Measurements from ENCODE around the gene PLA2G2C.

The PLA2G2C gene

GRCh38 chr1:20168564-20169491 is 17.5 kb downstream of the PLA2G2C start:
- DNase-seq = no peak
- no peak for TF ChIP-seq POLR2A (IDR thresholded peaks at IDR 0.05; ENCODE audit: low read length)
- TF ChIP-seq GATA1 (IDR thresholded peaks at IDR 0.05; ENCODE audit: low read depth, low read length) = no peak

- TF ChIP-seq POLR2A (IDR thresholded peaks at IDR 0.05; ENCODE audit: low read length) = no peak
- no peak for TF ChIP-seq GATA1 (IDR thresholded peaks at IDR 0.05; ENCODE audit: low read depth, low read length)
- no peak for DNase-seq
These were observed 19.2 kb downstream of the PLA2G2C start for GRCh38 chr1:20167126-20167525.

- TF ChIP-seq POLR2A (IDR thresholded peaks at IDR 0.05; ENCODE audit: low read length) = no peak
- TF ChIP-seq GATA1 (IDR thresholded peaks at IDR 0.05; ENCODE audit: low read depth, low read length) = no peak
- no peak for DNase-seq
These were observed 20.3 kb downstream of the PLA2G2C start for GRCh38 chr1:20166051-20166450.

GRCh38 chr1:20165522-20165951 is 20.8 kb downstream of the PLA2G2C start:
- TF ChIP-seq GATA1 (IDR thresholded peaks at IDR 0.05; ENCODE audit: low read depth, low read length) = no peak
- no peak for TF ChIP-seq POLR2A (IDR thresholded peaks at IDR 0.05; ENCODE audit: low read length)
- DNase-seq = peak; percentile 55 to 57

- no peak for DNase-seq
- TF ChIP-seq GATA1 (IDR thresholded peaks at IDR 0.05; ENCODE audit: low read depth, low read length) (no peak), POLR2A (IDR thresholded peaks at IDR 0.05; ENCODE audit: low read length) (no peak)
These were observed 21.6 kb downstream of the PLA2G2C start for GRCh38 chr1:20164694-20165202.

- no peak for TF ChIP-seq POLR2A (IDR thresholded peaks at IDR 0.05; ENCODE audit: low read length)
- no peak for TF ChIP-seq GATA1 (IDR thresholded peaks at IDR 0.05; ENCODE audit: low read depth, low read length)
- DNase-seq = peak; percentile 53 to 60
These were observed 26.3 kb downstream of the PLA2G2C start for GRCh38 chr1:20160034-20160433.

- no peak for DNase-seq
- TF ChIP-seq GATA1 (IDR thresholded peaks at IDR 0.05; ENCODE audit: low read depth, low read length) = no peak
- no peak for TF ChIP-seq POLR2A (IDR thresholded peaks at IDR 0.05; ENCODE audit: low read length)
These were observed 27.8 kb downstream of the PLA2G2C start for GRCh38 chr1:20158358-20159070.

GRCh38 chr1:20154301-20154831 is 32.0 kb downstream of the PLA2G2C start:
- no peak for TF ChIP-seq GATA1 (IDR thresholded peaks at IDR 0.05; ENCODE audit: low read depth, low read length)
- DNase-seq = no peak

GRCh38 chr1:20153000-20153418 is 33.3 kb downstream of the PLA2G2C start:
- no peak for DNase-seq
- TF ChIP-seq GATA1 (IDR thresholded peaks at IDR 0.05; ENCODE audit: low read depth, low read length) (no peak), POLR2A (IDR thresholded peaks at IDR 0.05; ENCODE audit: low read length) (no peak)

- no peak for DNase-seq
- no peak for TF ChIP-seq POLR2A (IDR thresholded peaks at IDR 0.05; ENCODE audit: low read length)
- no peak for TF ChIP-seq GATA1 (IDR thresholded peaks at IDR 0.05; ENCODE audit: low read depth, low read length)
These were observed 33.8 kb downstream of the PLA2G2C start for GRCh38 chr1:20152599-20152930.

- TF ChIP-seq GATA1 (IDR thresholded peaks at IDR 0.05; ENCODE audit: low read depth, low read length) (no peak), POLR2A (IDR thresholded peaks at IDR 0.05; ENCODE audit: low read length) (no peak)
- DNase-seq = peak; percentile 69 to 83
These were observed 34.3 kb downstream of the PLA2G2C start for GRCh38 chr1:20151906-20152598.

- DNase-seq = no peak
- TF ChIP-seq GATA1 (IDR thresholded peaks at IDR 0.05; ENCODE audit: low read depth, low read length) (no peak), POLR2A (IDR thresholded peaks at IDR 0.05; ENCODE audit: low read length) (no peak)
These were observed 35.3 kb downstream of the PLA2G2C start for GRCh38 chr1:20150969-20151368.

GRCh38 chr1:20150326-20150705 is 36.0 kb downstream of the PLA2G2C start:
- DNase-seq = no peak
- no peak for TF ChIP-seq POLR2A (IDR thresholded peaks at IDR 0.05; ENCODE audit: low read length)
- no peak for TF ChIP-seq GATA1 (IDR thresholded peaks at IDR 0.05; ENCODE audit: low read depth, low read length)
